B cell (primary cell): Measurements from ENCODE around the gene BCKDK. TPM values are rescaled to one million over a fixed set of nuclear protein-coding genes. Genes with fewer than 3 reads are reported as not detected.

Experiments
- ATAC-seq: fragments of 200-7000 bp; cut with Tn5 transposase; one replicate; pipeline ENCODE4 v1.10.0; 2021; ENCODE audit warnings: low read depth, mild to moderate bottlenecking, moderate number of reproducible peaks, moderate library complexity
- CTCF ChIA-PET: fragments of 350-600 bp; sonication (Branson Sonifier 250); formaldehyde crosslinking; loops from one replicate; lab custom pipeline; 2021; ENCODE audit warnings: antibody characterized with exemption, inconsistent platforms; lab: Charles Lee
- POLR2A ChIA-PET: fragments of 350-600 bp; sonication (Branson Sonifier 250); formaldehyde crosslinking; loops from one replicate; lab custom pipeline; 2021; ENCODE audit warnings: antibody characterized with exemption; lab: Charles Lee
- DNase-seq: peaks from one replicate; pipeline ENCODE4 v3.0.0; 2013
- H2AFZ ChIP-seq: 2 replicates; pipeline ENCODE4 v1.6.1; 2012; ENCODE audit warnings: mild to moderate bottlenecking, low read depth, low read length; ENCODE audit not compliant: insufficient read depth, poor library complexity, severe bottlenecking
- H3K27ac ChIP-seq, 2 donors: 1 replicate in 1 of 2; 2 replicates in 1 of 2; pipeline ENCODE4 v1.5.1; 2012 to 2013; ENCODE audit warnings: low read length in 2 of 2, mild to moderate bottlenecking in 2 of 2, moderate library complexity in 1 of 2
- H3K27me3 ChIP-seq, 4 experiments: fragments of 200-600 bp in 1 of 4; sonication (generic) in 1 of 4; replicated peaks in 1 of 4; 1 replicate in 2 of 4; 2 replicates in 2 of 4; pipeline versions ENCODE4 v1.6.1 to v1.7.0; 2013 to 2016; ENCODE audit warnings: low read length in 3 of 4, mild to moderate bottlenecking in 2 of 4, mixed read lengths in 1 of 4, moderate library complexity in 1 of 4; ENCODE audit not compliant: insufficient read depth in 4 of 4, control insufficient read depth in 3 of 4; ENCODE audit errors: control extremely low read depth in 1 of 4
- H3K36me3 ChIP-seq, 2 experiments: replicated peaks in 1 of 2; 1 replicate in 1 of 2; 2 replicates in 1 of 2; pipeline versions ENCODE4 v1.6.1 to v1.7.1; 2013; ENCODE audit warnings: low read length in 1 of 2; ENCODE audit not compliant: insufficient read depth in 2 of 2, control insufficient read depth in 1 of 2; ENCODE audit errors: control extremely low read depth in 1 of 2, extremely low read depth in 1 of 2
- H3K4me1 ChIP-seq, 2 donors: fragments of 200-600 bp in 1 of 2; sonication (generic) in 1 of 2; 1 replicate in 1 of 2; 2 replicates in 1 of 2; pipeline versions ENCODE4 v1.5.1 to v1.6.1; 2013 to 2017; ENCODE audit warnings: low read length in 2 of 2; ENCODE audit not compliant: control insufficient read depth in 2 of 2, insufficient read depth in 2 of 2
- H3K4me2 ChIP-seq: replicated peaks from 2 replicates; pipeline ENCODE3; 2012; ENCODE audit warnings: mild to moderate bottlenecking, low read depth, low read length; ENCODE audit not compliant: poor library complexity, severe bottlenecking
- H3K4me3 ChIP-seq, 5 experiments: fragments of 200-600 bp in 1 of 5; sonication (generic) in 1 of 5; 1 replicate in 3 of 5; 2 replicates in 2 of 5; pipeline versions ENCODE4 v1.5.1 to v1.7.0; 2011 to 2016; ENCODE audit warnings: low read length in 4 of 5, mild to moderate bottlenecking in 4 of 5, low read depth in 2 of 5, control low read depth in 1 of 5, moderate library complexity in 1 of 5; ENCODE audit not compliant: insufficient read depth in 1 of 5; ENCODE audit errors: control extremely low read depth in 1 of 5, extremely low read depth in 1 of 5
- H3K79me2 ChIP-seq: fragments of 200-600 bp; sonication (generic); one replicate; pipeline ENCODE4 v1.6.0; 2016; ENCODE audit warnings: low read length; ENCODE audit not compliant: control insufficient read depth, insufficient read depth
- H3K9ac ChIP-seq: fragments of 200-600 bp; sonication (generic); 2 replicates; pipeline ENCODE4 v1.6.1; 2017; ENCODE audit warnings: mild to moderate bottlenecking, low read length, moderate library complexity
- H3K9me3 ChIP-seq, 3 donors: one replicate each; pipeline versions ENCODE4 v1.6.1 to v1.7.1; 2013; ENCODE audit warnings: low read length in 2 of 3; ENCODE audit not compliant: control insufficient read depth in 2 of 3, insufficient read depth in 1 of 3; ENCODE audit errors: control extremely low read depth in 1 of 3
- H4K20me1 ChIP-seq: 2 replicates; pipeline ENCODE4 v1.6.0; 2012; ENCODE audit warnings: mild to moderate bottlenecking, low read length; ENCODE audit not compliant: insufficient read depth, control insufficient read depth, poor library complexity, severe bottlenecking
- H3K27ac Mint-ChIP-seq: one replicate; pipeline ENCODE4 v1.8.0; 2021; ENCODE audit warnings: mixed read lengths
- H3K27me3 Mint-ChIP-seq: one replicate; pipeline ENCODE4 v1.8.0; 2021; ENCODE audit warnings: mixed read lengths
- H3K4me1 Mint-ChIP-seq: one replicate; pipeline ENCODE4 v1.8.0; 2021; ENCODE audit warnings: mixed read lengths
- H3K4me3 Mint-ChIP-seq: one replicate; pipeline ENCODE4 v1.8.0; 2021; ENCODE audit warnings: mixed read lengths
- H3K9me3 Mint-ChIP-seq: one replicate; pipeline ENCODE4 v1.8.0; 2022; ENCODE audit warnings: mixed read lengths; ENCODE audit not compliant: insufficient read depth
- CTCF ChIP-seq: fragments of 200-600 bp; IDR thresholded peaks from one replicate; pipeline ENCODE4 v1.8.0; 2022; ENCODE audit warnings: antibody characterized with exemption, mild to moderate bottlenecking
- EZH2 ChIP-seq: IDR thresholded peaks from 2 replicates; pipeline ENCODE4 v1.6.1; 2012; ENCODE audit warnings: borderline replicate concordance, low read depth, mild to moderate bottlenecking, moderate library complexity, low read length; ENCODE audit not compliant: insufficient read depth, poor library complexity, severe bottlenecking
- WGBS: methylation state at CpG from one replicate; pipeline ENCODE4 v1.1.5; 2013; ENCODE audit warnings: missing lambda C conversion rate; ENCODE audit not compliant: insufficient coverage; 5-methylcytosine and 5-hydroxymethylcytosine counted together
- intact Hi-C: fragments of 100-400 bp; cut with micrococcal nuclease; formaldehyde crosslinking; loops from one replicate; pipeline ENCODE4 v1.10.0; 2022
- polyA plus RNA-seq: library from polyadenylated mRNA; depleted of rRNA; stranded (reverse); fragments of >200 nt; gene quantifications from 2 replicates; pipeline ENCODE4 v1.2.3, GENCODE V29; 2012
- total RNA-seq, 2 donors: library from RNA; stranded (reverse); fragments of 120-200 nt in 1 of 2; gene quantifications; 1 replicate in 1 of 2; 2 replicates in 1 of 2; pipeline versions ENCODE4 v1.2.3 to v1.2.4, GENCODE V29; 2013 to 2022

Gene BCKDK
- total and polyA plus RNA-seq, 2 donors (not counting 1 experiment from before 2014, with no cell fraction given): 24.7 to 27.6 TPM

GRCh38 chr16:31130899-31131298, 22.7 kb downstream of the BCKDK start:
- no peak for ATAC-seq

GRCh38 chr16:31131416-31131815, 23.2 kb downstream of the BCKDK start:
- no peak overlapping the region for H3K9ac ChIP-seq

More at GRCh38 chr16:31130899-31131298, 22.7 kb downstream of the BCKDK start:
- no peak overlapping the region for H3K4me2 ChIP-seq
- H3K27ac ChIP-seq: no peak overlapping the region
- no peaks in the 10 kb centered on the region for H4K20me1 ChIP-seq
- ChIA-PET CTCF (interaction anchor here (1.0 to 1.2 kb wide), 2 partner anchors 16 to 32 kb away, joined by 3 read pairs; no protein-coding TSS in a partner anchor), POLR2A (interaction anchor here (0.6 kb wide), 1 partner anchor 15 kb away, joined by 3 read pairs; no protein-coding TSS in a partner anchor)
- WGBS: 95% methylated on average over 3 of the region's 6 CpGs
- no peaks in the 10 kb centered on the region for H3K27me3 Mint-ChIP-seq
- peaks cover 8% of the 10 kb centered on the region for H3K79me2 ChIP-seq
- no peak overlapping the region for H3K4me3 ChIP-seq
- peaks cover 0 to 52% of the 10 kb centered on the region in 2 experiments for H3K36me3 ChIP-seq
- H3K4me1 Mint-ChIP-seq: no peaks in the 10 kb centered on the region
- intact Hi-C loops: no loop called here
- TF ChIP-seq EZH2 (no peak), CTCF (no peak)
- H3K27ac Mint-ChIP-seq: no peak overlapping the region
- DNase-seq: no peak
- H3K27me3 ChIP-seq: no peaks in the 10 kb centered on the region
- H2AFZ ChIP-seq: no peak overlapping the region
- H3K4me1 ChIP-seq: no peaks in the 10 kb centered on the region
- no peaks in the 10 kb centered on the region for H3K9me3 ChIP-seq
- H3K9me3 Mint-ChIP-seq: no peaks in the 10 kb centered on the region
- no peak overlapping the region for H3K9ac ChIP-seq
- no peak overlapping the region for H3K4me3 Mint-ChIP-seq

More at GRCh38 chr16:31131416-31131815, 23.2 kb downstream of the BCKDK start:
- H3K36me3 ChIP-seq: peaks cover 0 to 52% of the 10 kb centered on the region in 2 experiments
- no peak overlapping the region for H2AFZ ChIP-seq
- Mint-ChIP-seq H3K9me3 (no peaks in the 10 kb centered on the region), H3K27ac (no peak overlapping the region), H3K27me3 (no peaks in the 10 kb centered on the region), H3K4me3 (no peak overlapping the region), H3K4me1 (no peaks in the 10 kb centered on the region)
- POLR2A ChIA-PET: no interaction called here
- TF ChIP-seq EZH2 (no peak), CTCF (no peak)
- peaks cover 8% of the 10 kb centered on the region for H3K79me2 ChIP-seq
- H4K20me1 ChIP-seq: no peaks in the 10 kb centered on the region
- intact Hi-C loops: no loop called here
- H3K27ac ChIP-seq: no peak overlapping the region
- H3K9me3 ChIP-seq: no peaks in the 10 kb centered on the region
- H3K4me2 ChIP-seq: no peak overlapping the region
- 95% methylated on average over 10 of the region's 11 CpGs for WGBS
- no peaks in the 10 kb centered on the region for H3K4me1 ChIP-seq
- no peak for DNase-seq
- CTCF ChIA-PET: interaction anchor here (1.0 to 1.2 kb wide), 2 partner anchors 15 to 33 kb away, joined by 3 read pairs; no protein-coding TSS in a partner anchor
- H3K4me3 ChIP-seq: no peak overlapping the region
- ATAC-seq: no peak
- H3K27me3 ChIP-seq: no peaks in the 10 kb centered on the region
